GM21737 (cell line): Measurements from ENCODE around the gene NOL4L.

Experiments
- ATAC-seq: cut with Tn5 transposase; IDR thresholded peaks from one replicate; pipeline ENCODE4 v1.9.1; 2021; ENCODE audit warnings: mild to moderate bottlenecking, moderate library complexity; ENCODE audit not compliant: unreplicated experiment

NOL4L gene

DNA sequence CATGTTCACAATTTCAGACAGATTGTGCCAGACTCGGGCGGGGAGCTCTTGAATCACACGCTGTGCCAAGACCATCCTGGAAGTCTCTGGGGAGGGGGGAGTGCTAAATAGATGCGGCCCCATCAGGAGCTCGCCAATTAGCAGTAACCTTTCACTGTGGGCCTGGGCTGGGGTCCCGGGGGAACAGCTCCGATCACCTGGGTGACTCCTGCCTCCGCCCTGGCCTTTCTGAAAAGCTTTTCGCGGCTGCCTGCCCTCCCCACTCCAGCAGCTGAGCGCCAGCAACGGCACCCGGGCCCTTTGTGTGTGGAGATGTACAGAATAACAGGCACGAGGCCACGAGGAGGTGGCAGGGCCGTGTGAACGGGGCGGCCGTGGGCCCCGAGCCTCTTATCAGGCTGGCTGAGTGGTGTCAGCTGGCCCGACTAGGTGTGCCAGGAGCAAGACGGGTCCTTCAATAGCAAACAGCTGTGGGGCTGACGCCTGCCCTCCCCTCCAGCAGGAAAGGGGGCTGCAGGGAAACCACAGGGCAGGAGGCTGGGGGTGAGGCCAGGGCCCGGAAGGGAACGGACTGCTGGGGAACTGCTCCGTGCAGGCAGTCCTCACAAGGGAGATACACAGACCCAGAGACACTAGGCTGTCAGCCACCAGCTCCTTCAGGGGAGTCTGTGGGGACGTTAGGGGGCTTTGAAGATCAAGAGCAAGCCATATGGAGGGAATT lies 56.8 kb downstream of the NOL4L start:
- ATAC-seq = no peak

DNA sequence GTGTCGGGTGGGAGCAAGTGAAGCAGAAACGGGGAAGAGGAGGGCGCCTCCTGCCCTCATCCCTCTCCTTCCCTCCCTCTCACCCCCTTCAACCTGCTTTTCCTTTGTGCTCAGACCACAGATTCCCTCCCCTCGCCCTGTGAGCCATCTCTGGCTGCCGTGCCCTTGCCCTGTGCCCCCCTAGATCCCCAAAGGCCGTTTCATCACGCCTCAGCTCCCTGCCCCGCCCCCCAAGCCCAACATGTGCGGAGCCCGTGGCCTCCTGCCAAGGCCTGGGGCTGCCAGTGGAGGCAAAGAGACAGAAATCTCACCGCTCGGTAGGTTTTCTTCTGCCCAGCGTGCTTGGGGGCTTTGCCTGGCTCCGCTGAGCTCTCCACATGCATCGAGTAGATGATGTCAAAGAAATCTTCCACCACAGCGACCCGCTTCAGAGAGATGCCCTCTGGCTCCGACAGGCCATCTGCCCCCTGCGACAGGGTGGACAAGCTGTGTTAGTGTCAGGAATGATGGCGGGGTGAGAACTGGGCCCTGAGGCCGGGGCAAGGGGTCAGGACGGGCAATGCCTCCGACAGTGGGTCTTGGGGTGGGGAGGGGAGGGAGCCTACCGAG lies 57.6 kb downstream of the NOL4L start:
- no peak for ATAC-seq

DNA sequence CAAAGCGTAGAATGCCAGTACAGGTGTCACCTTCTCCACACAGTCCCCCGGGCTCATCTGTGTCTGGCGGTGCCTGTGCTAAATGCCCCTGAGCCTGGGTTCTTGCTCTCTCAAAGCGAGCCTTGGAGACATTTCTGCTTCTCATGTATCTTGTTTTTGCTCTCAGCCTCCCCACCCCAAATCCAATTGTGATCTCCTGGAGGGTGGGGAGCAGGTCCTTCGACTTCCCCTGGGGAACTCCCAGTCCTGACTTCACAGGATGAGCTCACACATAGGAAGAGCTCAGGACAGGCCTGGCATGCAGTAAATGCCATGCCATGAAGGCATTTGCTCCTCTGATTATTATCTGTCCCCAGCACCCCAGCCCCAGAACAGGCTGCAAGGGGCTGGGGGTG lies 58.1 kb downstream of the NOL4L start:
- ATAC-seq = no peak

DNA sequence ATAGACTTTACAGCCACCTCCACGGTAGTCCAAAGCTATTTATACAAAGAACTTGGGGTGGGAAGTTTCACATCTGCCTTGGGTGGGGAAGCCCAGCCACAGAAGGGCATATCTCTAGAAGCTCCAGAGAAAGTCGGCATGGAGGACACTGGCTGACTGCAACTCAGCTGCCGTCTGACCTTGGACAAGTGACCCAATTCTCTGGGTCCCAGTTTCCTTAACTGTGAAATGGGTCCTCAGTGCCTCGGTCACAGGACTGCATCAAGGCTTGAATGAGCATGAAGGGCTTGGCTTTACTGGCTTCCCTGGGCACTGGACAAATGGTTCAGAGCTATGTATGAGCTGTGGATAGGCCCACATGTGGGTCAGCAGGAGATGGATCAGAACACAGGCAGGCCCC lies 58.6 kb downstream of the NOL4L start:
- no peak for ATAC-seq

DNA sequence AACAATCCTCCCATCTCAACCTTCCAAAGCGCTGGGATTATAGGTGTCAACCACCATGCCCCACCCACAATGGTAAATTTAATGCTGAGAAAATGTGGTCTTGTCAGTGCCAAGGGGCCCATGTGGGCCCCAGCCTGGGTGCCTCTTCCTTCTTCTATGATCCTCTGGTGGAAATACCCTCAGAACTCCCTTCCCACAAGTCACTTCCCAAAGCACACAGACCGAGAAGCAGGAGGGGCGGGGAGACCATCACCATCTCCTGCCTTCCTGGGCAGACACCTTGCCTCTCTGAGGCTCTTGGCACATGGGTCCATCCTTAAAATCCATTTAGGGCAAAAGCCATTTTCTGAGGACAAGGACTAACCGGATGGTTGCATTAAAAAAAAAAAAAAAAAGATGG lies 59.0 kb downstream of the NOL4L start:
- ATAC-seq = no peak

DNA sequence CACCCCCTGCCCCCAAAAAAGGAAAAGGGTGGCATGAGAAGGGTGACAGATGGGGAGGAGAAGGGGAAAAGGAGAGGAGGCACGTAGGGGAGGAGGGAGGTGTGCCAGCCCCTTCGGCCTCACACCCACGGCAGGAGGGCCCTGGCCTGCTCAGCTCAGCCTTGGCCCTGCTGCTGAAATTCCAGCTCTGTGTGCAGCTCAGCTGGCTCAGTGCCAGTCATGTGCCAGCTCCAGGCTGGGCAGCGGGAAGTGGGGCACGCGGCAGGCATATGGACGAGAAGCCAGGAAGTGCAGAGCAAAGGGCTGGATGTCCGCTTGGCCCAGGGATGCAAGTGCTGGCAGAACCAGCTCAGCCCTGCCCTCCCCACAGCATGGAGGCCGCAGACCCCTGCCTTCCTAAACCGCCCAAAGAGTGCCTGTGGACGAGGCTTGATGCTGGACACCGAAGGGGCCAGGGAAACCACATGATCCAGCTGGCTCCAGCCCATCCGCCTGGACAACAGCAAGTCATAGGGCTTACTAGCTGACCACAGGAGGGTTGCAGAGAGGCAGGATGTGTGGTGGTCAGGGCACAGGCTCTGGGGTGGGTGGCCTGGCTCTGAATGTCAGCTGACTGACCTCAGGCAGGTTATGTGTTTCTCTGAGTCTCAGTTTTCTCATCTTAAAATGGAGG lies 60.2 kb downstream of the NOL4L start:
- ATAC-seq = no peak

DNA sequence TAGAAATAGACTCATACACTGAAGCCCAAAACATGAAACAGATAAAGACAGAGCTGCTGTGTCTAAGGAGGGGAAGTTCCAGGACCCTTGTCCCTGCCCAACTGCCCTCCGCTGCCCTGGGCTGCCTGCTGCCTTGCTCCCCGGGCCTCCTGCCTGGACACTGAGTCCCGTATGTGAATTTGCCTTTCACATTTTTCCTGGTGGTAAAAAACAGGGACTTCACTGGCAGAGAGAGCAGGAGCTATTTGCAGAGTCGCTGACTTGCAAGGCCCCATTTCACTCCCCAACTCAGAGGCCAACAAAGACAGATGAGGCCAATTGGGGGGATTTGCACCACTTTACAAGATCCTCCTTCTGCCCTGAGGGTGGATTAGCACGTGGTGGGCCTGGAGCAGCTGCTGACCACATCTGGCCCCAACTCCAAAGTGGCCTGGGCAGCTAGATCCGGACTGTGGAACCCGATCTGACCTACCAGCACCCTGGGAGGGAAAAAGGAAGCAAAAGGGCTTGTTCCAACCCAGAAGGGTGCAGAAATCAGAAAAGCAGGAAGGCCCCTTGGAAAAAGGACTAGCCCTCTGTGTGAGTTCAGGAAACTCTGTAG lies 61.4 kb downstream of the NOL4L start:
- no peak for ATAC-seq

DNA sequence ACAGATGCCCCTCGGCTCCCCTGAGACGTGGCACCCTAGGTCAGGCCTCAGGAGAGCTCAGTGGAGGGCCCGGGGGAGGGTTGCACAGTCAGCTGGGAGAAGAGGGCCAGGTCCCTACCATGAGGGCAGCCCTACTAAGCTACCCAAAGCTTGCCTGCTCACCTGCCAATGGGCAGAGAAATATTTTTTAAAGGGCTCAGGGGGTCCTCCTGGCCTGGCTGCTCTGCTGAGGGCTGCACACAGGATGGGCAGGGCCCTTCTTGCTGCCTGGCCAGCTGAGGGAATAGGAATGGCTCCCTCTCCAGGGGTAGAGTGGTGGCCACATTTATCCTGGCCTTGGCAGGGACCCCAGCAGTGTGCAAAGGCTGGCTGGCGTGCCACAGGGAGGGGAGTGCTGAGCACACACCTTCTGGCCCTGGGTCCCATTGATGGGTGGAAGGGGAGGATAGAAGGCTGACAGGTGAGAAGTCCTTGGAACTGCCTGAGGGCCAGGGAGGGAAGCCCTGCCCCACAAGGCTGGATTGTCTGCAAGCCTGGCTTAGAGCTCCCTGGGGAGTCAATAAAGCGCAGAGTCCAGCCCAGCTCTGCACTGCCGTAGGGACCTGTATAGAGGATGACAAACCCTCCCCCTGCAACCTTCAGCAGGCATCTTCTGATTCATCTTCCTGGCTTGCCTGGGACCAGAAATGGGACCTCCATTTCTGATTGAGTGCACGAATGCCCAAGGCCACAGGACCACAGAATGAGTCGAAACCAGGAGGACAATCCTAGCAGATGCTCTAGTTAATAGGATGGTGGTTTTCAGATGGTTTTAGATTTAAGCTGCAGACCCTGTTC lies 62.1 kb downstream of the NOL4L start:
- no peak for ATAC-seq

DNA sequence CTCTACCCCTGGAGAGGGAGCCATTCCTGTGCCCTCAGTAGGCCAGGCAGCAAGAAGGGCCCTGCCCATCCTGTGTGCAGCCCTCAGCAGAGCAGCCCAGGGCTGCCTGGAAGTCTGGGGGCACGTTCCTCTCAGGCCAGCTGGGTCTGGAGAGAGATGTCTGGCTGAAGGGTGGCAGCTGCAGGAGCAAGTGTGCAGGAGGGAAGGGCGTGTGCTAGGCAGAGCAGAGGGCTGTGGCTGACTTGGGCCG lies 62.7 kb downstream of the NOL4L start:
- ATAC-seq = no peak

DNA sequence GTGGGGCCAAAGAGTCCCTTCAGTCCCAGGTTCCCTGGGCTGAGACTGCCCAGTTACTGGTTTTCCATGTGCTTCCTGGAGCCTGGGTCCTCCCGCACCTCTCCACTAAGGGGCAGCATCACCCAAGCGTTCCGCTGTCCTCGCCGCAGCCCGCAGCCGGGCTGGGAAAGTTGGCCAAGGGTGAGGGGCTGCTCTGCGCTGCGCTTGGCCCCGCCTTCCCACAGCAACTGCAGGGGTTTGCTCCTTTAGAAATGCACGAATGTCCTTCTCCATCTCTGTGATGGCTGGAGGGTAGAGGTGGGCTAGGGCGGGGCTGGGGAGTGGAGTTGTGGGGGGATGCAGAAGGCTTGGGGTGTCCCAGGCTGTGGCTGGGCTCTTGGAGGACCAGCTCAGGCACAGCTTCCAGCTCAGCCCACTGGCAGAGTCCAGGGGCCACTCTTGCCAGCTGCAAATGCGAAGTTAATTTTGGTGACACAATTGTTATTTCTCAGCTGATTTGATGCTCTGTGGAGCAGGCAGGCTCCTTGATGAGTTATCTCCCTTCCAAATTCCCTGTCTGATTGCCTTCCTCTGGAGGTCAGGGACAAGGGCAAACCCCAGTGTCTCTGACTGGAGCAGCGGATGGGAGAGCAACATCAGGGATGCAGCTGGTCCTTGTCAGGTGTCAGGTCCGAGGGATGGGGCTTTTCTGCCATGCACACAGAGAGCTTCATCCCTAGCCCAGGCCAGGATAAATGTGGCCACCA lies 63.2 kb downstream of the NOL4L start:
- ATAC-seq = no peak

DNA sequence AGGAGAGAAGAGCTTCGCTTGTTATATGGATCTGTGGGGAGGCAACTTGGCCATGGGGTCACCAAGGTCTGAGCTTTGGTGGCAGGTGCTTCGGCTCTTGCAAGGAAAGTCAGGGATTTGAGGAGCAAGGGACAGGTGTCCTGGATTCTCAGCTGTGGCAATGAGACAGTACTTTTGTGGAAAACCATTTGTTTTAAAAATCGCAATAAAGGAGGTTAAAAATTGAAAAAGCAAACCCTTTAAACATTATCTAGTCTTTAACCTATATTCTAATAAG lies 64.3 kb downstream of the NOL4L start:
- no peak for ATAC-seq

DNA sequence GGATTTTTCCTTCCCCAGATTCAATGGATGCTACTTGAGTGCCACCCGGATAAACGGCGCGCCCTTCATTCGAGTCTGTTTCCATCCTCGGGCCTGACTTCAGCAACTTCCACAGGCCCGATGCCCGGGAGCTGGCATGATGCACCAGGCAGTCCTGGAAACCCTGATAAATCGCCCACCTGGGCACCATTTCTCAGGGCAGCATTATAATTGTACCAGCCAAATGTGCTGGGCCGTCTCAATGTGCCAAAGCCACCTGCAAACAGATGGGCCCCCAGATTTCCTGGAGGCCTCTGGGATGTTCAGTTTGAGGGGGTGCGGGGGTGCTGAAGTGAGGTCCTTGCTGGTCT lies 65.8 kb downstream of the NOL4L start:
- ATAC-seq = no peak

DNA sequence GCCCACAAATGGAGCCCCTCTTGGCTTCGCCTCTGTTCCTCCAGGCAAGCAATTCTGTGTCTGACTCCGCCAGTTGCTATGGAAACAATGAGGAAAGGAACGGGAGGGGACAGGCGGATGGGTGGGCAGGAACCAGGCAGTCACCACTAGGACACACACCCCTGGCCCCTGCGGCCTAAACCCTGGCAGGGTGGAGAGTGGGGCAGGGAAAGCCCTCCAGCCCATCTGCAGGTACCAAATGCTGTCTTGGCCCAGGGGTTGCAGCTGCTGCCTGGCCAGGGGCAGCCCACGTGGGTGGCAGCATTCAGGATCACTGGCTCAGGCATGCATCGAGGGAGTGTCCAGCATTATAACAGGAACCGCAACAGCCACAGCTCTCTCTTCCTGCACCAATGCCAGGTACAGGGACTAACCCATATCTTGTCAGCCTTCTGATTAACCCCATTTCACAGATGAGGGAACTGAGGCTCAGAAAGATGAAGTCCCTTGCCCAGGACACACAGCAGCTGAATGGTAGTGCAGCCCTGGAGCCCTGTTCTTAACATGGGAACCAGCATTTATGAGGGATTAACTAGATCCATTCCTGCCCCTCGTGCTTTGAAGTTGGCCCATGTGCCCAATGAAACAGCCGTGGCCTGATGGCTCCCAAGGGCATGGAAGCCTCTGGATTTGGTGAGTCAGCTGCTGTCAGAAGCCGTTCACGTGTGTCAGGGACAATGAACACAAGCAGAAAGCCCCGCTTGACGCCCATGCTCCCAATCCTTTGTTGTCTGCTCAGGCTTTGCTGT lies 66.3 kb downstream of the NOL4L start:
- no peak for ATAC-seq

DNA sequence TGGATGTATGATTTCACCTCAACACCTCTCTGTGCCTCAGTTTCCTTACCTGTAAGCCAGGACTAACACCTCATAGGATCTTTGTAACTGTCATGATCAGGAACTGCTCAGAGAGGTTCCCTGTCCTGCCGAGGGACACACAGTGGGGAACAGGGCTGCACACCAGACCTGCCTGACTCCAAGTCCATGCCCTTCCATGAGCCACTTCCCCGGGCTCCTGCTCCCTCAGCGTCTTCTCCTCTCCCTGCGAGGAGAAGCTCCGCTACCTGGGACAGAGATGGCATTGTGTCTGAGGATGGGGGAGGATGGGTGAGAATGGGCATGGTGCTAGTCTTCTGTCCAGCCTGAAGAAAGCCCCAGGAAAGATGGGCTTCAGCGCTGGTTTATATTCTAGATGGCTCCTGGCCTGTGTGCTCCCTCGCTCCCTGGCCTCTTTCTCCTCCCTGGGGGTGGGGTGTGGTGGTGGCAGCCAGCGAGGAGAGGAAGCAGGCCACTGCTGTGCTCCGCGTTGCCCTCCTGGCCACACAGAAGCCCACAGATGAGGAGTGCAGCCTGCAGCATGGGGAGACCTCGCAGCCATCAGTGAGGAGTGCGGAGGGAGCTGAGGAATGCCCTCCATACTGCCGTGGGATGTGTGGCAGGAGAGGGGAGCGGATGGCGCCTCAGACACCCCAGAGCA lies 67.1 kb downstream of the NOL4L start:
- ATAC-seq = no peak

DNA sequence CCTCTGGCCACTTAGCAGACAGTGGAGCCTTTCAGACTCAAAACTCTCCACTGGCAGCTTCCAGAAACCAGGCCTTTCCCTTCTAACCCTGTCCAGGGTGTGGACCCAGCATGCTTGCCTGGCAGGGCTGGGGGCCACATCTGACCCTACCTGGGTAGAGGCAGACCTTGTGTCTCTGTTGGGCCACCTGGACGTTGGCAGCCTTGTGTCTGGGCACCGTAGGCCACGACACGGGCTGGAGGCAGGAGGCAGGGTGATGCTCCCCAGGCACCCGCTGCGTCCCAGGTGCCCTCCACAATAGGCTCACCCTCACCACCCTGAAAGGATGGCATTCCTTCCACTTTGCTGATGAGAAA lies 67.6 kb downstream of the NOL4L start:
- no peak for ATAC-seq

DNA sequence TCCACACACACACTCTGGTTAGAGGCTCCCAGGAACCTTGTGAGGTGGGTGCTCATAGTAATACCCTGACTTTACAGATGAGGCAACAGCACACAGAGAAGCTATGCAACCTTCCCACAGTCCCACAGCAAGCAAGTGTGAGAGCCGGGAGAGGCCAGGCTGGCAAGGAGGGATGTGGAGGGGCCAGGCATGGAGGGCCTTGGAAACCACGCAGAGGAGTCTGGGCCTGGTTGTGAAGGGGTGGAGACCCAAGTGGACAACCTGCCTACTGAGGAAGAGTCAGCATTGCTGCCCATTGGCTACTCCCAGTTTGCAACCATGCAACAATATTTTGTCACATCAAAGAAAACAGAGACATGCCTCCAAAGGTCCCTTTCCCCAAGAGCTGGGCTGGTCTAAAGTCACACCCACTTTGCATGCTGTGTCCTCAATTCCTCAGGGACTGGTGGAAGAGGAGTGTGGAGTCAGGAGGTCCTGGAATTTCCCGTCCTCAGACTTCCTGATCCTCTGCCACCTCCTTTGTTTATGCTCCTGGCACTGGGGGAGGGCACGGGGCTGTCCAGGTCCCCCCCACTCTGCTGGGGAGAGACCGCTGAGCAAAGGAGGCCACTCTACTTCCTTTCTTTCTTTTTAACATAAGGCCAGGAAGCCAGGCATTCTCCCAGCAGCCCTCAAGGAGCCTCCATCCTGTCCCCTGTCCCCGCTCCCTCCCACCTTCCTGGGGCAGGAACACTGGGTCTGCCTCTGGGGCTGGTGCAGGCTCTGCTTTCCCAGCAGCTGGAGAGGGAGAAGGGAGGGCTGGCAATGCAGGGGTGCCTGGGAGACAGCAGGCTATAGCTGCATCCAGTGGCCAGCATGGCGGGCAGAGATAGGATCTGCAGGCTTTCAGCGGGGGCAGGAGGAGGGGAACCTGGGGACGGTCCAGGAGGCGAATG lies 68.3 kb downstream of the NOL4L start:
- no peak for ATAC-seq

DNA sequence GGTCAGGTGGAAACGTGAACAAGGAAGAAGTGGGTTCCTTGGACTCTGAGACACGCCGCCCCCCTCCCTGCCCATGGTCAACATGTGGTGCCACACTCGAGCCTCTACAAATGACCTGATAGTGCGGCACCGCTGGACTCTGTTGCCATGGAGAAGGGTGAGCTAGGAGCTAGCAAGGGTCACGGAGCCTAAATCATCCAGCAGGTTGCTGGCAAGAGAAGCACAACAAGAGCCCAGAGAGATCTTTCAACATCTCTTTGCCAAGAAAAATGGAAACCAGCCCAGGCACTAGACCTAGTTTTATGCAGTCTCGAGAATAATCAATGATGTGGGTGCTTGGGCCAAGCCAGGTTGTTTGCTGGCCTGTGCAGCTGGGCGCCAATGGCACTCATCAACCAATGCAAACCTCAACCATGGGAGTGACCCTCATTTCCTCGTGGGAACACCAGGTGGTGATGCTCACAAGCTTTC lies 69.5 kb downstream of the NOL4L start:
- ATAC-seq = no peak

DNA sequence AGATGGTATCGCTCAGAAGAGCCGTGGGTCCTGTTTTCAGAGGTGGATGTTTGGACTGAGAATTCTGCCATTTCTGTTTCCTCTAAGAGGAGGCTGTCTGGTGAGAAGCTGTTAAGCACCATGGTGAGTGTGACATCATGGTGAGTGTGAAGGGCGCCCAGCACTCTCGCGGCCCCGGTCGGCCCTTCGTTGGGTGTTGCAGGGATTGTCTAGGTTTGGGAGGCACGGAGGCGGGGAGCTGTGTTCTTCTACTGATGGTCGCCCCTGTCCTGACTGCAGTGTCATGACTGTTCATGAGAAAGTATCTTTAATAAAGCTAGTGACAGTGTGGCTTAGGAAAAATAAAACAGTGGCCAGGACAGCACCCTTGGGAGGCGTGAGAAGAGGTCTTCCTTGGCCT lies 70.4 kb downstream of the NOL4L start:
- ATAC-seq = no peak
